ENCODE results near the gene ZNF692.

DNA sequence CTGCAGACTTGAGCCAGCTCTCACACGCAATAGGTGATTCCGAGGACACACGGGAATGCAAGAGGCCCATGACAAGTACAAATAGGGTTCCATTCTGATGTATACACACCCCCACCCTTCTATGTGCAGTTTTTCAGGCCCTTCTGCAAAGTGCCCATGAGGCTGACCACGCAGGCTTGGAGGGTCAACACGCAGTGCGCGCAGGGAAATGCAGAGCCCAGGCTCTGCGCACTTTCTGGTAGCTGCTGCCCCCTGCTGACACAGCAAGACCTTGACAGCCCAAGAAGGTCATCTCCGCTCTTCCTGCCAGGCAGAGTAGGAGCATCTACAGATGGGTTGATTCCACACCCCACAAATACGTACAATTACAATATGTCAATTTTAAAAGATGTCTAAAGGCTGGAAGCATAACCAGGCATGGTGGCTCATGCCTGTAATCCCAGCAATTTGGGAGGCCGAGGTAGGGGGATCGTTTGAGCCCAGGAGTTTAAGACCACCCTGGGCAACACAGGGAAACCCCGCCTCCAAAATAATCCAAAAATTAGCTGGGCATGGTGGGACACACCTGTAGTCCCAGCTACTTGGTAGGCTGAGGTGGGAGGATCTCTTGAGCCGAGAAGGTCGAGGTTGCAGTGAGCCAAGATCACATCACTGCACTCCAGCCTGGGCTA lies 51.7 kb downstream of the ZNF692 start:
- TF ChIP-seq EZH2phosphoT487 (conservative IDR thresholded peaks at IDR 0.05; ENCODE audit: low read length), result no peak
- TF ChIP-seq, protein P1, sequence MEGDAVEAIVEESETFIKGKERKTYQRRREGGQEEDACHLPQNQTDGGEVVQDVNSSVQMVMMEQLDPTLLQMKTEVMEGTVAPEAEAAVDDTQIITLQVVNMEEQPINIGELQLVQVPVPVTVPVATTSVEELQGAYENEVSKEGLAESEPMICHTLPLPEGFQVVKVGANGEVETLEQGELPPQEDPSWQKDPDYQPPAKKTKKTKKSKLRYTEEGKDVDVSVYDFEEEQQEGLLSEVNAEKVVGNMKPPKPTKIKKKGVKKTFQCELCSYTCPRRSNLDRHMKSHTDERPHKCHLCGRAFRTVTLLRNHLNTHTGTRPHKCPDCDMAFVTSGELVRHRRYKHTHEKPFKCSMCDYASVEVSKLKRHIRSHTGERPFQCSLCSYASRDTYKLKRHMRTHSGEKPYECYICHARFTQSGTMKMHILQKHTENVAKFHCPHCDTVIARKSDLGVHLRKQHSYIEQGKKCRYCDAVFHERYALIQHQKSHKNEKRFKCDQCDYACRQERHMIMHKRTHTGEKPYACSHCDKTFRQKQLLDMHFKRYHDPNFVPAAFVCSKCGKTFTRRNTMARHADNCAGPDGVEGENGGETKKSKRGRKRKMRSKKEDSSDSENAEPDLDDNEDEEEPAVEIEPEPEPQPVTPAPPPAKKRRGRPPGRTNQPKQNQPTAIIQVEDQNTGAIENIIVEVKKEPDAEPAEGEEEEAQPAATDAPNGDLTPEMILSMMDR (IDR thresholded peaks at IDR 0.05; ENCODE audit: insufficient read depth, low read length, poor library complexity, severe bottlenecking), result peak; percentile 78

Data from SU-DHL-6 (cell line).